Upper lobe of left lung (tissue), 6 donors: ENCODE measurements around the gene SPOCD1. TPM values are rescaled to one million over a fixed set of nuclear protein-coding genes. Genes with fewer than 3 reads are reported as not detected.

Experiments
- ATAC-seq, 2 donors: fragments of 200-7000 bp; cut with Tn5 transposase; one replicate each; pipeline ENCODE4 v1.9.1; 2022; ENCODE audit warnings: mild to moderate bottlenecking in 2 of 2, moderate library complexity in 2 of 2; ENCODE audit not compliant: low FRiP score in 2 of 2
- DNase-seq, 2 donors: peaks; one replicate each; pipeline ENCODE4 v3.0.0-alpha.2; 2019 to 2020
- H3K27ac ChIP-seq, 4 donors: fragments of 200-600 bp; sonication (generic); one replicate each; pipeline ENCODE4 v1.5.1; 2016 to 2019
- H3K27me3 ChIP-seq, 4 donors: fragments of 200-600 bp; sonication (generic); one replicate each; pipeline ENCODE4 v1.5.1; 2017 to 2019
- H3K36me3 ChIP-seq, 4 donors: fragments of 200-600 bp; sonication (generic); one replicate each; pipeline ENCODE4 v1.5.1; 2016 to 2019
- H3K4me1 ChIP-seq, 4 donors: fragments of 200-600 bp; sonication (generic); one replicate each; pipeline ENCODE4 v1.5.1; 2018 to 2019
- H3K4me3 ChIP-seq, 4 donors: fragments of 200-600 bp; sonication (generic); one replicate each; pipeline ENCODE4 v1.5.1; 2017 to 2019; ENCODE audit warnings: mild to moderate bottlenecking in 2 of 4, moderate library complexity in 1 of 4
- H3K9me3 ChIP-seq, 4 donors: fragments of 200-600 bp; sonication (generic); one replicate each; pipeline ENCODE4 v1.5.1; 2018 to 2019
- EP300 ChIP-seq, 4 donors: sonication (generic); formaldehyde crosslinking; IDR thresholded peaks; one replicate each; pipeline ENCODE4 v1.5.1; 2017; ENCODE audit warnings: antibody characterized with exemption in 4 of 4, control low read depth in 2 of 4
- POLR2A ChIP-seq, 4 donors: fragments of 450-650 bp; IDR thresholded peaks; one replicate each; pipeline ENCODE4 v1.5.1; 2016 to 2017; ENCODE audit warnings: antibody characterized with exemption in 4 of 4, mild to moderate bottlenecking in 2 of 4
- POLR2AphosphoS5 ChIP-seq, 2 donors: sonication (generic); formaldehyde crosslinking; IDR thresholded peaks; one replicate each; pipeline ENCODE4 v1.5.1; 2017; ENCODE audit warnings: antibody characterized with exemption in 2 of 2
- WGBS, 2 donors: methylation state at CpG; one replicate each; pipeline ENCODE4 v1.1.5; 2017 to 2018; 5-methylcytosine and 5-hydroxymethylcytosine counted together
- total RNA-seq, 6 donors: library from RNA; depleted of rRNA in 4 of 6; stranded (reverse); fragments of >200 nt in 4 of 6; gene quantifications; one replicate each; pipeline versions ENCODE4 v1.1.0 to v1.2.1, GENCODE V29; 2016 to 2021
- TF ChIP-seq, protein P1 (sequence below), 6 experiments: fragments of 450-650 bp in 4 of 6; fragments of 200-600 bp in 2 of 6; sonication (generic) in 2 of 6; IDR thresholded peaks; one replicate each; pipeline ENCODE4 v1.5.1; 2016 to 2019; ENCODE audit warnings: antibody characterized with exemption in 6 of 6
- donor health status: DM: no; HTN: no; CAD: no; lungs with moderate emphysema.
- donor health status: DM: no; HTN: yes; CAD: no; lungs with severe emphysema.

The SPOCD1 gene
- total RNA-seq, 6 donors from 2014 or later: 7.3 to 63.3 (median 10.4) TPM

DNA sequence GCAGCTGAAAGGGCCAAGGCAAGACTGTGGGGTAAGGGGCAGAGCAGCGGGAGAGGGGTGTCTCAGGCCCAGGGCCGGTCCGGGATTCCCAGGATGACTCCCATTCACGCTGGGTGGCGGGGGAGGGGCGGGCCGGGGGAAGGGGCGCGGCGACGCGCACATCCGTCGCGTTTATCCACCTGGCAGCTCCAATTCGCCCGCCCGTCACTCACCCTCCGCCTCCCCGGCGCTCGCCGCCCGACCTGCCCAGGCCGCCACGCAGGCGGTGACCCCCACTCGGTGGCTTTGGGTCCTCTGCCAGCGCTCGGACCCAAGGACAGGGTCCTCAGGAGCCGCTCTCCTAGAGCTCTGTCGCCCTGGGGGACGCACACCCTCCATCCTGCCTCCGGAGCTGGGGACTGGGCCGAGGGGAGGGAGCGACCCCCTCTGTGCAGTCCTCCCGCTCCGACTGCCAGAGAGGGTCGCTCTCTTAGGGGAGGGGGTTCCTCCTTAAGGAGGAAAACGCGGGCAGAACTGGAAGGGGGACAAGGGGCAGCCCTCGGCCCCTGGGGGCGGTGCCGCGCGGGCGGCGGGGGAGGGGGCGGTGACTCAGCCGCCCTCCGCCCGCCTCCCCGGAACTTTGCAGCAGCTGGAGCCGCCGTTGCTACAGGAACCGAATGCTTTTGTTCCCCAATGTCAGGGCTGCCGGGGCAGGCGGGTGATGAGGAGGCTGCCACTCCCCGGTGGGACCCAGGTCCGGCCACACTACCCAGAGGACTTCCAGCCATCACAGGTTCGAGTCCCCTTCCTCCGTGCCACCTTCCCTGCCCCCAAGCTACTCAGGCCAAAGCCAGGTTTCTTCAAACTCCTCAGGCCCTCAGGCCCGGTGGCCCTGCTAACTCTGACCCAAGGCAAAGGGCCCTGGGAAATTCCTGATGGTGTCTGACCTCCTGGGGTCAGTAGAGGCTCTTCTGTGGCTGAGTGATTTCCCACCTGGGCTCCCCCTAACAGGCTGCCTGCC, 55.1 kb downstream of the SPOCD1 start:
- peaks cover 29 to 44% (median 32%) of the 10 kb centered on the region in 4 donors for H3K4me1 ChIP-seq
- WGBS, 2 donors: 2% methylated on average over 32 to 45 of the region's 63 CpGs
- TF ChIP-seq, protein P1, sequence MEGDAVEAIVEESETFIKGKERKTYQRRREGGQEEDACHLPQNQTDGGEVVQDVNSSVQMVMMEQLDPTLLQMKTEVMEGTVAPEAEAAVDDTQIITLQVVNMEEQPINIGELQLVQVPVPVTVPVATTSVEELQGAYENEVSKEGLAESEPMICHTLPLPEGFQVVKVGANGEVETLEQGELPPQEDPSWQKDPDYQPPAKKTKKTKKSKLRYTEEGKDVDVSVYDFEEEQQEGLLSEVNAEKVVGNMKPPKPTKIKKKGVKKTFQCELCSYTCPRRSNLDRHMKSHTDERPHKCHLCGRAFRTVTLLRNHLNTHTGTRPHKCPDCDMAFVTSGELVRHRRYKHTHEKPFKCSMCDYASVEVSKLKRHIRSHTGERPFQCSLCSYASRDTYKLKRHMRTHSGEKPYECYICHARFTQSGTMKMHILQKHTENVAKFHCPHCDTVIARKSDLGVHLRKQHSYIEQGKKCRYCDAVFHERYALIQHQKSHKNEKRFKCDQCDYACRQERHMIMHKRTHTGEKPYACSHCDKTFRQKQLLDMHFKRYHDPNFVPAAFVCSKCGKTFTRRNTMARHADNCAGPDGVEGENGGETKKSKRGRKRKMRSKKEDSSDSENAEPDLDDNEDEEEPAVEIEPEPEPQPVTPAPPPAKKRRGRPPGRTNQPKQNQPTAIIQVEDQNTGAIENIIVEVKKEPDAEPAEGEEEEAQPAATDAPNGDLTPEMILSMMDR (IDR thresholded peaks at IDR 0.05): no peak
- no peak for TF ChIP-seq EP300 (IDR thresholded peaks at IDR 0.05)
- TF ChIP-seq POLR2A (IDR thresholded peaks at IDR 0.05): no peak
- TF ChIP-seq POLR2AphosphoS5 (IDR thresholded peaks at IDR 0.05): no peak

DNA sequence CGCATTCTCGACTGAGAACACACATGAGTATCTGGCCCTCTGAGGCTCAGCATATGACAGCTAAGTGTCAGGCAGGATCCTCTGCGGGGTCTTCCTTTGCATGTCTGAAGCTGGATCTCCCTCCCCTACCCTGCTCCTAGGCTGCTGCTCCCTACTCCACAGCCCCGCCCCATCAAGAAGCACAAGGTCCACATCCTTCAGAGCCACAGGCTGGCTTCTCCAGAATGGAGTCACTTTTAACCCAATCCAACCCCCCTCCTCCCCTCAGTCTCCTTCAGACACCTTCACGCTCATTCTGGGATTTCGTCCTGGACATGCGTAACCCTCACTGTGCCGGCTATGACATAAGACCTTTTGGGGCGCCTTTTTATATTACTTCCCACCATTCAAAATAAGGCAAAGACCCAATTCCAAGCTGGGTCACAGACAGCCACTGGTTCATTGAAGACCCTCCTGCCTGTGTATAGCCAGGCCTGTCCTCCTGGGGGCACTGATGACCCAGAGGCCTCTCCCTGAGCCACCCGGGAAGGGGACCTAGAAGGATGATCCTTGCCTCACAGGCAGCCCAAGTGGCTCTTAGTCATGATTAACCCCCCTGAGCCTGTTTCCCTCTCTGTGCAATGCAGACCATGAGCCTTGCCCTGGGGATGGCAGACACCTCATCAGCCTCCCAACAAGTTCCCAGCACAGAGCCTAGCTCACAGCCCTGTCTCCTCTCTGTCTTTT, 56.4 kb downstream of the SPOCD1 start:
- no peaks in the 10 kb centered on the region for H3K36me3 ChIP-seq
- no peak for DNase-seq
- peaks cover 0 to 36% (median 25%) of the 10 kb centered on the region in 4 donors for H3K27me3 ChIP-seq
- peaks cover 26 to 38% (median 31%) of the 10 kb centered on the region in 4 donors for H3K4me1 ChIP-seq
- WGBS, 2 donors: 80 to 82% methylated on average over 10 of the region's 10 CpGs
- TF ChIP-seq, protein P1 (IDR thresholded peaks at IDR 0.05): no peak
- TF ChIP-seq POLR2AphosphoS5 (IDR thresholded peaks at IDR 0.05) (no peak), EP300 (IDR thresholded peaks at IDR 0.05) (no peak), POLR2A (IDR thresholded peaks at IDR 0.05) (no peak)
- no peak for ATAC-seq
- H3K9me3 ChIP-seq: no peaks in the 10 kb centered on the region
- H3K4me3 ChIP-seq: no peak overlapping the region
- H3K27ac ChIP-seq: no peak overlapping the region

More for the DNA sequence above, 55.1 kb downstream of the SPOCD1 start:
- peak; percentile 43 to 90 for DNase-seq
- peak overlapping the region; percentile 15 to 57 (median 40) for H3K4me3 ChIP-seq
- H3K36me3 ChIP-seq: no peaks in the 10 kb centered on the region
- no peaks in the 10 kb centered on the region for H3K9me3 ChIP-seq
- ATAC-seq: peak in 1 of 2 donors; percentile 83
- H3K27ac ChIP-seq: peak overlapping the region in 1 of 4 donors; percentile 44
- H3K27me3 ChIP-seq: peaks cover 0 to 38% (median 25%) of the 10 kb centered on the region in 4 donors

DNA sequence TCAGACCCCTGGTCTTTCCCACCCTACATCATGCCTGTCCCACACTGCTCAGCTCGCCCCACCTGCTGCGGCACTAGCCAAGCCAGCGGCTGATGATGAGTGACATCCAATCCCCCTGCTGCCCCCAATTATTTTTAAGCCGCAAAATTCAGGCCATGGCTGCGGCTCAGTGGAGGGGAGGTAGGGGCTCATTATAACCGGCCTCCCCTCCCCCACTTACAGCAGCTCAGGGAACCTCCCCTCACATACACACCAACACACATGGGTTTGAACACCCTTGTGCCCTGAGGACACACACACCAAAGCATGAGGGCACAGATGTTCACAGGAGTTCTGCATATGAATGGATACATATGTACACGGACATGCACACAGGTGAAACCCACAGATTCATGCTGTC, 57.0 kb downstream of the SPOCD1 start:
- WGBS, 2 donors: 91 to 94% methylated on average over 7 of the region's 7 CpGs
- Histone ChIP-seq H3K4me3 (no peak overlapping the region), H3K4me1 (peaks cover 24 to 35% (median 29%) of the 10 kb centered on the region in 4 donors), H3K36me3 (no peaks in the 10 kb centered on the region), H3K27ac (no peak overlapping the region), H3K27me3 (peaks cover 0 to 36% (median 25%) of the 10 kb centered on the region in 4 donors), H3K9me3 (no peaks in the 10 kb centered on the region)
- DNase-seq (no peak), ATAC-seq (no peak)
- TF ChIP-seq, protein P1 (IDR thresholded peaks at IDR 0.05): no peak
- TF ChIP-seq EP300 (IDR thresholded peaks at IDR 0.05) (no peak), POLR2AphosphoS5 (IDR thresholded peaks at IDR 0.05) (no peak), POLR2A (IDR thresholded peaks at IDR 0.05) (no peak)

DNA sequence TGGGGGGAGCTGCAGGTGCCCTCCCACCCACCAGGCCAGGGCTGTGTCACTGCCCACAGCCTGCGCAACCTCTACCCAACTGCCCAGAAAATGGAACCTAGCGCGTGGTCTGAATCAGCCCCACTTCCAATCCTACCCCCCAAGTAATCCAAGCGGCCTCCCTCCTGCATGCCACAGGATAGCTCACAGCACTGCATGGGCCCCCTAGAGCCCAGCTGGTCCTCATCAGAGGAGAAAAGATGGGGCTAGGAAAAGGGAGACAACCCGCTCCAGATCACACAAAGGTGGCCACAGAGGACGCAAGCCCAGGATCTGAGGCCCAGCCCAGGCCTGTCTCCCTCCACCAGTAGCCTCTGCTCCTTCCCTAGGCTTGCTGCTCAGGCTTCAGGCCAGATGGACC, 57.8 kb downstream of the SPOCD1 start:
- H3K27ac ChIP-seq: no peak overlapping the region
- no peak for ATAC-seq
- TF ChIP-seq POLR2AphosphoS5 (IDR thresholded peaks at IDR 0.05): no peak
- TF ChIP-seq POLR2A (IDR thresholded peaks at IDR 0.05): no peak
- no peak for TF ChIP-seq EP300 (IDR thresholded peaks at IDR 0.05)
- TF ChIP-seq, protein P1 (IDR thresholded peaks at IDR 0.05): no peak
- DNase-seq: no peak
- H3K27me3 ChIP-seq: peaks cover 0 to 27% (median 18%) of the 10 kb centered on the region in 4 donors
- no peaks in the 10 kb centered on the region for H3K36me3 ChIP-seq
- H3K4me1 ChIP-seq: peaks cover 19 to 26% (median 21%) of the 10 kb centered on the region in 4 donors
- 97 to 100% methylated on average over 1 to 6 of the region's 6 CpGs for WGBS, 2 donors
- no peaks in the 10 kb centered on the region for H3K9me3 ChIP-seq
- H3K4me3 ChIP-seq: no peak overlapping the region
